PC-9 (cell line): ENCODE results near the gene ORC5.
"Not testable (repeated sequence)": the region's sequence is repeated elsewhere in the genome, so short reads cannot be mapped to it uniquely, and the experiment has no call there.

Source experiments
- CTCF ChIP-seq: fragments of 200-600 bp; sonication (generic); conservative IDR thresholded peaks from 2 replicates; pipeline ENCODE4 v1.6.1; 2017; ENCODE audit warnings: mixed run types, antibody characterized with exemption, mild to moderate bottlenecking, moderate library complexity
- EZH2 ChIP-seq: fragments of 200-600 bp; sonication (generic); IDR thresholded peaks from 2 replicates; pipeline ENCODE4 v1.8.0; 2017; ENCODE audit warnings: antibody characterized with exemption, low read depth

GRCh38 chr7:104234990-104235389 lies 27.2 kb upstream of the ORC5 start:
- not testable (repeated sequence) for TF ChIP-seq CTCF, EZH2
